CD14-positive monocyte (primary cell): ENCODE data around the gene SH3TC2. TPM values are rescaled to one million over a fixed set of nuclear protein-coding genes. Genes with fewer than 3 reads are reported as not detected.

Experiments
- DNase-seq, 3 donors: peaks; one replicate each; pipeline ENCODE4 v3.0.0-alpha.2; 2011 to 2022
- H2AFZ ChIP-seq: 2 replicates; pipeline ENCODE4 v1.6.0; 2012; ENCODE audit warnings: mild to moderate bottlenecking, low read depth, low read length, inconsistent platforms; ENCODE audit not compliant: insufficient read depth, poor library complexity, severe bottlenecking
- H3K27ac ChIP-seq, 2 donors: 1 replicate in 1 of 2; 2 replicates in 1 of 2; pipeline ENCODE4 v1.5.1; 2012 to 2013; ENCODE audit warnings: low read length in 2 of 2, control low read depth in 1 of 2, inconsistent platforms in 1 of 2, low read depth in 1 of 2, mild to moderate bottlenecking in 1 of 2
- H3K27me3 ChIP-seq, 2 donors: one replicate each; pipeline versions ENCODE4 v1.6.0 to v1.6.1; 2011 to 2013; ENCODE audit warnings: low read length in 2 of 2; ENCODE audit not compliant: control insufficient read depth in 2 of 2, insufficient read depth in 2 of 2
- H3K36me3 ChIP-seq, 2 donors: replicated peaks in 1 of 2; 1 replicate in 1 of 2; 2 replicates in 1 of 2; pipeline versions ENCODE4 v1.5.1 to v1.6.1; 2012 to 2013; ENCODE audit warnings: low read length in 2 of 2, control low read depth in 1 of 2, inconsistent platforms in 1 of 2, mild to moderate bottlenecking in 1 of 2; ENCODE audit not compliant: insufficient read depth in 2 of 2, control insufficient read depth in 1 of 2
- H3K4me1 ChIP-seq, 2 donors: 1 replicate in 1 of 2; 2 replicates in 1 of 2; pipeline versions ENCODE4 v1.5.1 to v1.6.1; 2012 to 2013; ENCODE audit warnings: low read length in 2 of 2, control low read depth in 1 of 2, inconsistent platforms in 1 of 2, mild to moderate bottlenecking in 1 of 2, moderate library complexity in 1 of 2; ENCODE audit not compliant: insufficient read depth in 2 of 2, control insufficient read depth in 1 of 2
- H3K4me2 ChIP-seq: replicated peaks from 2 replicates; pipeline ENCODE3; 2012; ENCODE audit warnings: low read length, moderate library complexity, mild to moderate bottlenecking; ENCODE audit not compliant: poor library complexity, severe bottlenecking; ENCODE audit errors: extremely low read depth
- H3K4me3 ChIP-seq, 3 experiments: fragments of 200-600 bp in 1 of 3; sonication (generic) in 1 of 3; replicated peaks in 1 of 3; 1 replicate in 2 of 3; 2 replicates in 1 of 3; pipeline ENCODE4 v1.5.1; 2011 to 2013; ENCODE audit warnings: low read length in 3 of 3, mild to moderate bottlenecking in 3 of 3, control low read depth in 2 of 3, low read depth in 2 of 3, inconsistent platforms in 1 of 3, moderate library complexity in 1 of 3
- H3K79me2 ChIP-seq: 2 replicates; pipeline ENCODE4 v1.6.0; 2012; ENCODE audit warnings: mild to moderate bottlenecking, control low read depth, inconsistent platforms, low read length, moderate library complexity; ENCODE audit not compliant: insufficient read depth
- H3K9ac ChIP-seq: 2 replicates; pipeline ENCODE4 v1.6.0; 2017; ENCODE audit warnings: low read length, mild to moderate bottlenecking; ENCODE audit not compliant: insufficient read depth, poor library complexity, severe bottlenecking
- H3K9me3 ChIP-seq, 2 donors: replicated peaks in 1 of 2; 1 replicate in 1 of 2; 2 replicates in 1 of 2; pipeline versions ENCODE4 v1.5.1 to v1.6.1; 2012 to 2013; ENCODE audit warnings: low read length in 2 of 2, control low read depth in 1 of 2; ENCODE audit not compliant: control insufficient read depth in 1 of 2, insufficient read depth in 1 of 2
- H4K20me1 ChIP-seq: 2 replicates; pipeline ENCODE4 v1.6.0; 2012; ENCODE audit warnings: mild to moderate bottlenecking, low read length, control low read depth, moderate library complexity; ENCODE audit not compliant: insufficient read depth
- H3K27ac Mint-ChIP-seq, 7 donors: one replicate each; pipeline ENCODE4 v1.8.0; 2020; ENCODE audit warnings: mild to moderate bottlenecking in 7 of 7, mixed read lengths in 7 of 7, moderate library complexity in 6 of 7, inconsistent platforms in 2 of 7
- H3K27me3 Mint-ChIP-seq, 3 donors: one replicate each; pipeline ENCODE4 v1.8.0; 2021 to 2022; ENCODE audit warnings: low read depth in 3 of 3, mild to moderate bottlenecking in 3 of 3, mixed read lengths in 3 of 3, moderate library complexity in 3 of 3, inconsistent platforms in 1 of 3
- H3K36me3 Mint-ChIP-seq, 2 donors: one replicate each; pipeline ENCODE4 v1.8.0; 2020; ENCODE audit warnings: mixed read lengths in 2 of 2, inconsistent platforms in 1 of 2, mild to moderate bottlenecking in 1 of 2
- H3K4me1 Mint-ChIP-seq: one replicate; pipeline ENCODE4 v1.8.0; 2020; ENCODE audit warnings: mild to moderate bottlenecking, mixed read lengths
- H3K4me3 Mint-ChIP-seq, 2 donors: one replicate each; pipeline ENCODE4 v1.8.0; 2020; ENCODE audit warnings: mild to moderate bottlenecking in 2 of 2, mixed read lengths in 2 of 2, moderate library complexity in 1 of 2
- H3K9me3 Mint-ChIP-seq, 7 donors: one replicate each; pipeline ENCODE4 v1.8.0; 2020 to 2022; ENCODE audit warnings: mixed read lengths in 7 of 7, mild to moderate bottlenecking in 6 of 7, moderate library complexity in 6 of 7, inconsistent platforms in 2 of 7
- CTCF ChIP-seq: fragments of 200-600 bp; IDR thresholded peaks from one replicate; pipeline ENCODE4 v1.8.0; 2022; ENCODE audit warnings: antibody characterized with exemption, mild to moderate bottlenecking
- WGBS: methylation state at CpG from one replicate; pipeline ENCODE4 v1.1.5; 2013; ENCODE audit warnings: missing lambda C conversion rate; ENCODE audit not compliant: insufficient coverage; 5-methylcytosine and 5-hydroxymethylcytosine counted together
- intact Hi-C, 2 donors: fragments of 100-400 bp; cut with micrococcal nuclease; formaldehyde crosslinking; loops; one replicate each; pipeline versions ENCODE4 v1.15.0 to v1.15.1; 2023
- polyA plus RNA-seq, 3 donors: library from polyadenylated mRNA; depleted of rRNA in 1 of 3; unstranded in 2 of 3; stranded (reverse) in 1 of 3; fragments of 300-500 nt in 2 of 3; fragments of >200 nt in 1 of 3; fragmentation: Illumina TruSeq in 2 of 3; gene quantifications; 1 replicate in 2 of 3; 2 replicates in 1 of 3; pipeline ENCODE4 v1.2.3, GENCODE V29; 2012 to 2021

The SH3TC2 gene
- polyA plus RNA-seq, 3 donors, result 0.01 to 0.30 (median 0.14) TPM

GRCh38 chr5:148970228-148970627 is 92.6 kb downstream of the SH3TC2 start:
- Histone ChIP-seq H3K9ac (no peak overlapping the region), H3K4me1 (peaks cover 10 to 12% of the 10 kb centered on the region in 2 donors), H3K9me3 (no peaks in the 10 kb centered on the region), H3K27me3 (no peaks in the 10 kb centered on the region), H3K27ac (no peak overlapping the region), H3K4me2 (no peak overlapping the region), H3K36me3 (no peaks in the 10 kb centered on the region), H3K4me3 (no peak overlapping the region), H3K79me2 (no peaks in the 10 kb centered on the region), H2AFZ (no peak overlapping the region), H4K20me1 (no peaks in the 10 kb centered on the region)
- Mint-ChIP-seq H3K36me3 (no peaks in the 10 kb centered on the region), H3K9me3 (peaks cover 0 to 3% (median 0%) of the 10 kb centered on the region in 7 donors), H3K4me3 (no peak overlapping the region), H3K27me3 (peaks cover 0 to 3% (median 2%) of the 10 kb centered on the region in 3 donors), H3K4me1 (peaks cover 12% of the 10 kb centered on the region), H3K27ac (peak overlapping the region in 1 of 7 donors; percentile 20)
- no peak for DNase-seq
- WGBS, result no CpG with 5 or more reads among the region's 2 CpGs
- intact Hi-C loops, result no loop called here
- no peak for TF ChIP-seq CTCF

GRCh38 chr5:148969291-148969690 is 93.6 kb downstream of the SH3TC2 start:
- no peak overlapping the region for H3K4me3 Mint-ChIP-seq
- no peak overlapping the region for H2AFZ ChIP-seq
- WGBS, result 100% methylated on average over 1 of the region's 3 CpGs
- no peaks in the 10 kb centered on the region for H3K9me3 ChIP-seq
- no peaks in the 10 kb centered on the region for H4K20me1 ChIP-seq
- H3K4me1 Mint-ChIP-seq, result peaks cover 13% of the 10 kb centered on the region
- no peak for TF ChIP-seq CTCF
- no peak overlapping the region for H3K9ac ChIP-seq
- H3K27me3 ChIP-seq, result no peaks in the 10 kb centered on the region
- H3K4me3 ChIP-seq, result no peak overlapping the region
- H3K4me1 ChIP-seq, result peaks cover 10 to 13% of the 10 kb centered on the region in 2 donors
- H3K4me2 ChIP-seq, result no peak overlapping the region
- H3K9me3 Mint-ChIP-seq, result no peaks in the 10 kb centered on the region
- peaks cover 0 to 3% (median 2%) of the 10 kb centered on the region in 3 donors for H3K27me3 Mint-ChIP-seq
- no peaks in the 10 kb centered on the region for H3K36me3 Mint-ChIP-seq
- H3K79me2 ChIP-seq, result no peaks in the 10 kb centered on the region
- DNase-seq, result no peak
- intact Hi-C loops, result loop anchor here in 1 of 2 donors (10.0 kb wide), 1 partner anchor 144 kb away; the partner anchor contains the start of gene ADRB2
- no peak overlapping the region for H3K27ac ChIP-seq
- no peaks in the 10 kb centered on the region for H3K36me3 ChIP-seq
- H3K27ac Mint-ChIP-seq, result no peak overlapping the region
